Measurements from ENCODE around the gene PTPRR.

PTPRR gene

DNA sequence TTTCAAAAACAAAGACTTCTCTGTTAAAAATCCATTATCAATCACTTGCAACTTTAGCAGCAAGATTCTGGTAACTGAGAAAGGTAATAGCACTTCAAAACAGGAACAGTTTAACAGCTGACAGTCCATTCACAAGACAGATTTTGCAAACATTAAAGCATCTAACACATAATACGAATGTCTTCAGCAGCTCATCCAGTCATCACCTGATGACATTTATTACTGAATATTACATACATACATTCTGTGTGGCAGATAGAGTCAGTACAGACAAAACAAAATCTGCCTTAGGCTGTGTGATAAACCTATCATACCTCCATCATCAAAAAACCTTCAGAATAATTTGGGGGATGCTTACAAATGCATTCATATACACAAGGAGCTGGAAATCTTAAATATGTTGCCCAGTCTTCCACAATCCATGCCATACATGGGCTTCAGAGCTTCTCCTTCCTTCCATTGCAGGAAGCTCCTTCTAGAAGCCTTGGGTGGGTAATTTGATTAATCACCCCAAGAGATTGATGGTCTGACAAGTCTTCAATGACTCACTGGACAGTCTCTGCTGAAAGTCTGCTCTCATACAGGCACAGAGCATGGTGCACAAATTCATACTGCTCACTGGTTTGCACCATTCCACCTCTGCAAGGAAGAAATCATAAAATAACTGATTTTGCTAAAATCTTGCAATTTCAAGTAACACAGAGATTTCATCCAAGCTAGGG lies 281.7 kb downstream of the PTPRR start:
- no peak for DNase-seq

- DNase-seq, result no peak
Observed at GRCh38 chr12:70637303-70638085, 283.0 kb downstream of the PTPRR start, which contains the start of gene PTPRB. PTPRB (minus strand) TSS chr12:70637429; CDS start chr12:70637395, 34 bp downstream.

DNA sequence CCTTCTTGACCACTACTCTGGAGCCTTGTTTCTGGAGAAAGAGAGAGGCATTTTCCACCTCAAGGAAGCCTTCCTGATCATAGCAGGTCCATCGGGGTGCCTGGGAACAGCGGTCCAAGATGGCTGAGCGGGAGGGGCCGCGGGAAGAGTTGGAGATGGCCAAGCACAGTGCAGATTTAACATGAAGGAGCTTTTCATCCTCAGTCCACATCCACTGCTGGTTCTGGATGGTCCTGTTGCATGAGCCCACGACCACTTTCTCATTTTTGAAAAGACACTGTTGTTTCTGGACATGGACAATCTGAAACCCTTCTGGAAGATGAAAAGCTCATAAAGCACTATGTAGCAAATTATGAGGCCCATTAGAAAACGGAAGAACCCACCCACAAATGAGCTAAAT lies 284.8 kb downstream of the PTPRR start:
- DNase-seq, result no peak

DNA sequence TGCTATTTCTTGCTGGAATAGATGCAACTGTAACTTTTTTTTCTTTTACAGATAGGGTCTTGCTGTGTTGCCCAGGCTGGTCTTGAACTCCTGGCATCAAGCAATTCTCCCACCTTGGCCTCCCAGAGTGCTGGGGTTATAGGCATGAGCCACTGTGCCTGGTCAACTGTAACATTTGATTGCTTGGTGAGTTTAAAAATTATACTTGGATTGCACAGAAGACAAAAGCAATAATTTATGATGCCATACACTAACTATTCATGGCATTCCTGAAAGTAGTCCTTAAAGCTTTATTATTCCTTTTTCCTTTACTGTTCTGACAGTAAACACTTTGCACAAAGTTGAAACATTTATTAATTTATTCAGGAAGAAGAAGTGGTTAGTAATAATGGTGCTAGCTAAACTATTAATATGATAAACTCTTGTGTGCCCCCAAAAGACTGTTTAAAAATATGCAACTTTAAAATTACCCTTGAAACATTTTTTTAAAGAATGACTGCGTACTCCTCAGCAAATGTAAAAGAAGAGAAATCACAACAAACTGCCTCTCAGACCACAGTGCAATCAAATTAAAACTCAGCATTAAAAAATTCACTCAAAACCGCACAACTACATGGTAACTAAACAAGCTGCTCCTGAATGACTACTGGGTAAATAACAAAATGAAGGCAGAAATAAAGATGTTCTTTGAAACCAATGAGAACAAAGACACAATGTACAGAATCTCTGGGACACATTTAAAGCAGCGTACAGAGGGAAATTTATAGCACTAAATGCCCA lies 291.6 kb downstream of the PTPRR start:
- no peak for DNase-seq

- no peak for DNase-seq
Observed at GRCh38 chr12:70627677-70628076, 292.9 kb downstream of the PTPRR start.

DNA sequence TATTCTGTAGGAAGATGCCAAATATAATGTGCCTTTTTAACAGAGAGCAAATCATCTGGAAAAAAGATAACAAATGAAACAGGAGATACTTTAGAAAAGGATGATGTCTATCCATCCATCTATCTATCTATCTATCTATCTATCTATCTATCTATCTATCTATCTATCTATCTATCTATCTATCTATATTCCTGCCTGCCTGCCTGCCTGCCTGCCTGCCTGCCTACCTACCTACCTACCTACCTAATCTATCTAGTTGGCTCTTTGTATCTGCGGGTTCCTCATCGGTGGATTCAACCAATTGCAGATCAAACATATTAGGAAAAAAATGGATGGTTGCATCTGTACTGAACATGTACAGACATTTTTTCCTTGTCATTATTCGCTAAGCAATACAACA lies 294.4 kb downstream of the PTPRR start:
- no peak for DNase-seq

GRCh38 chr12:70619471-70620152 lies 300.9 kb downstream of the PTPRR start:
- no peak for DNase-seq

DNA sequence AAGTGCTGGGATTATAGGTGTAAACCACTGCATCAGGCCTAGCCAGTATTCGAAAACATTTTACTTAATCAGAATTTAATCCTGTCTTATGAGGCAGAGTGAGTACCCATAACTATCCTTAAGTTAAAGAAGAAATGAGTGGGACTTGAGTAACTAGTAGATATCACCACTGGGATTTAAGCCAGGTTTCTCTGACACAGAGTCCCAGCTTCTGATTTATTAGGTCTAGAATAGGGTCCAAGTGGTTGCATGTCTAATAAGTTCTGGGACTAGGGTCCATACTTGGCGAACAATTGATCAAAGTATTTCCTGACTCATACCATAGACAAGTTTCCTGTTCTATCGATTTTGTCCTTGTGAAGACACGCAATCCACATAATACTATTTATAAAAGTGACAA lies 302.2 kb downstream of the PTPRR start:
- no peak for DNase-seq

DNA sequence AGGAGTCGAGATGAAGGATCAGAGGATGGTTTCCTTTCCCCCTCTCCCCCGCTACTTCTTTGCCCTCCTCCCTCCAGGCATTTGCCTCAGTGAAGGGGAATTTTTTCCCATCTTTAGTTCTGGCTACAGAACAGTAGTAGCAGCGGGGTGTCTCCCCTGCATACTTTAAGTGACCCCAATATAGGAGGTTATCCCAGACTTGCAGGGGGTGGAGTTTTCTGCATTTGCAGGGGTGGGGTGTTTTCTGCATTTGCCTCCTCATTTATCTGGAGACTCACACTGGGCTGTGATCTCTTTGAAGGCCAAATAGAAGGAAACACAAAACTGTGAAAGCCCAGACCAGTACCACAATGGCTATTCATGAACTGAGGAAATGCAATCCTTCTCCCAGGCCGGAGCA lies 303.1 kb downstream of the PTPRR start:
- DNase-seq, result no peak

- DNase-seq, result no peak
Observed at GRCh38 chr12:70615174-70615866, 305.2 kb downstream of the PTPRR start.

- no peak for DNase-seq
Observed at GRCh38 chr12:70609739-70610491, 310.6 kb downstream of the PTPRR start.

DNA sequence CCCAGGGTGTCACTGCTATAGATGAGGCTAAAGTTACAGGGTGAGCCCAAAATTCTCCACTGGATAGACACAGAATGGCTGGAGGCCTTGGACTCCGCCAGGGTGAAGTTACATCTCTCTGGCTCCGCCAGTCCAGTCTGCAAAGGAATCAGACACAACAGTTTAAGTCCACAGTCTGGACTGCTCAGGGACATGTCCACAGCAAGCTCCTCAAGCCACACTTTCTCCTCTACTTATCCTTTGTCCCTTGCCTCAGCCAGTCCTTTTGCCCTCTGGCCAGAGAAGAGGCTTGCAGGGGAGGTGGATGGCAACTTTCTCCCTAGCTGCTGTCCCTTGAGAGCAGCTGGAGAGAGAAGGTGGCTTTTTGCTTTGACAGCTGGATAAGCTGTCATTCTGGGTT lies 311.3 kb downstream of the PTPRR start:
- no peak for DNase-seq

DNA sequence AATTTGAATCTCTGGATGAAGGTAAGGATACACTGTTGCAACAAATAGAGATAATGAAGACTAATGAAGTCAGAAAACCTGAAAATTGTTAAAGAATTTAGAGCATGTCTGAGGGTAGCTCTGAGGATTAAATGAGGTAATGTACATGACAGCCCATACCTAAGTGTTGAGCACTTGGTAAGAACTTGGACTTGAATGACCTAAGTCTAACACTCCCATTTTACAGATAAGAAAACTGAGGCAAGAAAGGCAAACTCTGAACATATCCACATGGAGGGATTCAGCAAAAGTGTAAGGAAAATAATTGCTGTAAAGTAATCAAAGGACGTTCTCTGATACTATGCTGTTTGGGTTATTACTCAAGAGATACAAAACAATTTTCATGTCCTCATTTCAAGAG lies 312.4 kb downstream of the PTPRR start:
- no peak for DNase-seq

- no peak for DNase-seq
Observed at GRCh38 chr12:70607107-70607506, 313.4 kb downstream of the PTPRR start.

DNA sequence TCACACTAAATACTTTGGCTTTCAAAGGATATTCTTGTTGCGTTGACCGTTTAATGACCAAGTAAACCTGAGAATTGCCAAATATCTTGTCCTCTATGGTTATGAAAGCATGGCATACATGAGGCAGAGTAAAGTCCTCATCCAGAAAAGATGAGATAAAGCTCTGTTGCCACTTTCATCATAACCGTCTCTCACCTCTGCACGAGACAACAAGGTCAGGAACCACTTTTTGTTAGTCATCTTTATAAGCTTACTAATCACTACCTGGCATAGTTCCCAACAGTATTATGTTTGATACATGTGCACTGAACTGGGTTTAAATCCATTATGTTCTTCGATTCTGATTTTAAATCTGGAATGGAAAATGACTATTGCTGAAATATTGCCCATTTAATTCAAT lies 314.6 kb downstream of the PTPRR start:
- DNase-seq, result no peak

DNA sequence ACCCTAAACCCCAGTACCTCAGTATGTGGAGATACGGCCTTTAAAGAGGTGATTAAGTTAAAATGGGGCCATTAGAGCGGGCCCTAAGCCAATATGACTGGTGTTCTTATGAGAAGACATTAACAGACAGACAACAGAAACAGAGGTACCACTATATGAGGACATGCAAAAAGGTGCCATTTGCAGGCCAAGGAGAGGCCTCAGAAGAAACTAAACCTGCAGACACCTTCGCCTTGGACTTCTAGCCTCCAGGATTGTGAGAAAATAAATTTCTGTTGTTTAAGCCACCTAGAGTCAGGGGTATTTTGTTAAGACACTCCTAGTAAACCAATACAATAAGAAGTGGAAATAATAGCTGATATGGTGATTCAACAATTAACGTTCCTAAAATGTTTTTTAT lies 315.9 kb downstream of the PTPRR start:
- DNase-seq, result no peak

GRCh38 chr12:70603044-70603443 lies 317.5 kb downstream of the PTPRR start:
- no peak for DNase-seq

GRCh38 chr12:70598467-70599193 lies 321.9 kb downstream of the PTPRR start:
- no peak for DNase-seq

DNA sequence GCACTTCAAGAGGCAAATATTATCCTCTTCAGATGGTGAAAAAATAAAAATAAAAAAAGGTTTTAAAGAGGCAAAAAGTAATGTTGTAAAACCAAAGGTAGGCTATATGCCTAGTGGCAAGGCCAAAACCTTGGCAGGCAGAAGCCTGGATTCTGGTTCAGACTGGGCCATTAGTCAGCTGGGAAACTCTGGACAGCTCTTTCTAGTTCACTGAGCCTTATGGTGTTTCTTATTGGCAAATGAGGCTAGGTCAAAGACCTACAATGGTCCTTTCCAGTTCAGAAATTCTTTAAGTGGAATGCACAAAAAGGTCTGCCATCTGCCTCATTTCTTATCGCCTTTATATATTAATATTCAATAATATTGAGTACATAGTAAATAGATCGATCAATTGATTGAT lies 327.9 kb downstream of the PTPRR start:
- DNase-seq, result no peak

DNA sequence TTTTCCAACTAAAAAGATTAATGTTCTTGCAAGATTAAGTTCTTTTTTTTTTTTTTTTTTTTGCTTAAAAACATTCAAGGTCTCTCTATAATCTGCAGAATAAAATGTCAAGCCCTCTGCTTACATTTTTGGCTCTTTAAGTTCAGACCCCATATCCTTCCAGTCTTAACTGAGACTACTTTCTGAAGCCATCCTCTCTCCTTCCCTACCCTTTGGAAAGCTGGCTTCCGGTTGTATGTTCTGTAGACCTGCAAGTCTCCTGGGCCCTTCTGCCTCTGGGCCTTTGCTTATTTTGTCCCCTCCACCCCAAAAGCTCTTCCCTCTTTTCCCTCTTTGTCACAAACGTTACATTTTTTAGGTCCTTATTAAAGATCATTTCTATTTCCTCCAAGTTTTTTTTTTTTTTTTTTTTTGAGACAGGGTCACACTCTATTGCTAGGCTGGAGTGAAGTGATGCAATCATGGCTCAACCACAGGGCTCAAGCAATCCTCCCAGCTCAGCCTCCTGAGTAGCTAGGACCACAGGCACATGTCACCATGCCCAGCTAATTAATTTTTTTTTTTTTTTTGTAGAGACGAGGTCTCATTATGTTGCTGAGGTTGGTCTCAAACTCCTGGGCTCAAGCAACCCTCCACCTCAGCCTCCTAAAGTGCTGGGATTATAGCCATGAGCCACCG lies 329.9 kb downstream of the PTPRR start:
- DNase-seq, result no peak
